Measurements from ENCODE around the gene ZBTB21. TPM values are rescaled to one million over a fixed set of nuclear protein-coding genes. Genes with fewer than 3 reads are reported as not detected.

Gene ZBTB21
- total and polyA plus RNA-seq, 9 donors, result 4.1 to 41.4 (median 21.9) TPM

DNA sequence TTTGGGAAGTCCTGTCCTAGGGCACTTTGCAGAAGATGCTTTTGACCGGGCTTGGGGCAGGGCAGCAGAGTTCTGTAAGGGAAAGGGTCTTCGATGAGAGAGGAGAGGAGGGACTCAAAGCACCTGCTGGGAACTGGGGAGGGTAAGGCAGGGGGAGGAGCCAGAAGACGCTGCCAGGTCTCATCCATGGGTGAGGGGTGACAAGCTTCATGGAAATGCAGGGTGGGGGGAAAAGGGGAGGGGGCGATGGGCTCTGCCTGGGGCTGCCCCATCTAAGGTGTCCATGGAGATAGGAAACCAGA lies 35.5 kb downstream of the ZBTB21 start:
- Histone ChIP-seq H3K27ac (no peak overlapping the region), H3K27me3 (no peaks in the 10 kb centered on the region), H3K4me1 (ENCODE audit: insufficient read depth) (no peaks in the 10 kb centered on the region), H3K4me3 (no peak overlapping the region), H3K9me3 (no peaks in the 10 kb centered on the region), H3K36me3 (no peaks in the 10 kb centered on the region)
- intact Hi-C loops (cut with DNase I), result no loop called here
- 88 to 92% (median 91%) methylated on average over 4 of the region's 4 CpGs for WGBS, 3 donors
- TF ChIP-seq, protein P1, sequence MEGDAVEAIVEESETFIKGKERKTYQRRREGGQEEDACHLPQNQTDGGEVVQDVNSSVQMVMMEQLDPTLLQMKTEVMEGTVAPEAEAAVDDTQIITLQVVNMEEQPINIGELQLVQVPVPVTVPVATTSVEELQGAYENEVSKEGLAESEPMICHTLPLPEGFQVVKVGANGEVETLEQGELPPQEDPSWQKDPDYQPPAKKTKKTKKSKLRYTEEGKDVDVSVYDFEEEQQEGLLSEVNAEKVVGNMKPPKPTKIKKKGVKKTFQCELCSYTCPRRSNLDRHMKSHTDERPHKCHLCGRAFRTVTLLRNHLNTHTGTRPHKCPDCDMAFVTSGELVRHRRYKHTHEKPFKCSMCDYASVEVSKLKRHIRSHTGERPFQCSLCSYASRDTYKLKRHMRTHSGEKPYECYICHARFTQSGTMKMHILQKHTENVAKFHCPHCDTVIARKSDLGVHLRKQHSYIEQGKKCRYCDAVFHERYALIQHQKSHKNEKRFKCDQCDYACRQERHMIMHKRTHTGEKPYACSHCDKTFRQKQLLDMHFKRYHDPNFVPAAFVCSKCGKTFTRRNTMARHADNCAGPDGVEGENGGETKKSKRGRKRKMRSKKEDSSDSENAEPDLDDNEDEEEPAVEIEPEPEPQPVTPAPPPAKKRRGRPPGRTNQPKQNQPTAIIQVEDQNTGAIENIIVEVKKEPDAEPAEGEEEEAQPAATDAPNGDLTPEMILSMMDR (IDR thresholded peaks at IDR 0.05), result no peak
- no peak for DNase-seq

DNA sequence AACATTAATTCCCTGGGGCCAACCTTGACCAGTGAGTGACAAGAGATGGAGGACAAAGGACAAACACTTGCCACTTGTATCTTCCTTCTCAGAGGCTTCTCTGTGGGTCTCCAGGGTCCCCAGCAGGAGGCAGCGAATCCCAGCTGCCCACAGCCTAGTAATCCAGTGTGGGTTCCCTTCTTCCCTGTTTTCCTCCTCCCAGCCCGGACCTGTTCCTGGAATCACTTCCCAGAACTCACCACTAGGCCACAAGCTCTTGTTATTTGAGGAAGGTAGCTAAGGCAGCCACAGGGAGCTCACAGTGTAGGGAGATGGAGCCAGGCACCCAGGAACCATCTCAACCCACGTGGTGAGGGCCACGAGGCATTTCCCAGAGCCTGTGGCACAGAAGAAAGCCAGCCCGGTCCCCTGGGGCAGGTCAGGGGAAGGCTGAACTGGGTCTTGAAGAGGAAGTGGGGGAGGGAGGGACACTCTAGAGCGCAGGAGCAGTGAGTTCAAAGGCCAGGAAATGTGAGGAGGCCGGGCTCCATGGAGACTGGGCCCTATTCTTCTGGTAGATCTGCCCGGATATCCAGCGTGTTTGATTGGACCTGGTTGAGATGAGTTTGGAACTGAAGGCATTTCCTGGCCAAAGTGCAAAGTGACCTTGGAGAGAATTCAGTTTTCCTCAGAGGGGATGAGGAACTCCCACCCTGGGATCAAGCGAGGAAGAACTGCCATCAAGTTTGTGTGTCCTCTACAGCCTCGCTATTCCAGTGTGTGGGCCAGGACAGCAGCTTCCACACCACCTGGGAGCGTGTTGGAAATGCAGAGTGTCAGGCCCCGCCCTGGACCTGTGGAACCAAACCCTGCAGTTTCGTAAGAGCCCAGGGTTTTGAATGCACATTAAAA lies 36.1 kb downstream of the ZBTB21 start:
- TF ChIP-seq POLR2A (IDR thresholded peaks at IDR 0.05) (no peak), EP300 (IDR thresholded peaks at IDR 0.05) (no peak)
- Histone ChIP-seq H3K4me1 (ENCODE audit: insufficient read depth) (no peaks in the 10 kb centered on the region), H3K27ac (no peak overlapping the region), H3K9me3 (no peaks in the 10 kb centered on the region), H3K27me3 (no peaks in the 10 kb centered on the region), H3K4me3 (no peak overlapping the region), H3K36me3 (no peaks in the 10 kb centered on the region)
- 63 to 70% (median 65%) methylated on average over 14 of the region's 14 CpGs for WGBS, 3 donors
- no peak for DNase-seq
- intact Hi-C loops (cut with DNase I), result no loop called here

DNA sequence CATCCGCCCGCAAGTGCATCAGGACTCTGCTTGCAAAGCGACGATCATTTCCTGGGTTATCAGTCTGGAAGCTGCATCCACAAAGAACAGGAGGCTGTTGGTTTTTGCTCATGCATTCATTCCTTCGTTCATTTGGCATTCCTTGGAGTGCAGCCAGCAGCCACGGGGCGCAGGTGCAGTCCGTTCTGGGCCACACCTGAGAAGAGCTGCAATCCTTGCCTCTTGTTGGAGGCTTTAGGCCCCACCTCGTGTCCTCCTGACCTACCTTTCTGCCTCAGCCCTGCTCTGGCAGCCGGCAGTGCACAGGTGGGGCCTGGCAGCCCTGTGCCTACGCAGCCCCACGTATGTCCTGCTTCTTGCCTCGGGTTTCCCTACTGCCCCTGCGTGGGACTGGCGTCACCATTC lies 36.7 kb downstream of the ZBTB21 start:
- Histone ChIP-seq H3K27me3 (no peaks in the 10 kb centered on the region), H3K36me3 (no peaks in the 10 kb centered on the region), H3K4me1 (ENCODE audit: insufficient read depth) (no peaks in the 10 kb centered on the region), H3K9me3 (no peaks in the 10 kb centered on the region), H3K4me3 (no peak overlapping the region), H3K27ac (no peak overlapping the region)
- TF ChIP-seq POLR2A (IDR thresholded peaks at IDR 0.05), result no peak
- no peak for TF ChIP-seq EP300 (IDR thresholded peaks at IDR 0.05)
- TF ChIP-seq, protein P1 (IDR thresholded peaks at IDR 0.05), result no peak
- intact Hi-C loops (cut with DNase I), result no loop called here
- no peak for DNase-seq
- 89 to 95% (median 91%) methylated on average over 15 of the region's 15 CpGs for WGBS, 3 donors

DNA sequence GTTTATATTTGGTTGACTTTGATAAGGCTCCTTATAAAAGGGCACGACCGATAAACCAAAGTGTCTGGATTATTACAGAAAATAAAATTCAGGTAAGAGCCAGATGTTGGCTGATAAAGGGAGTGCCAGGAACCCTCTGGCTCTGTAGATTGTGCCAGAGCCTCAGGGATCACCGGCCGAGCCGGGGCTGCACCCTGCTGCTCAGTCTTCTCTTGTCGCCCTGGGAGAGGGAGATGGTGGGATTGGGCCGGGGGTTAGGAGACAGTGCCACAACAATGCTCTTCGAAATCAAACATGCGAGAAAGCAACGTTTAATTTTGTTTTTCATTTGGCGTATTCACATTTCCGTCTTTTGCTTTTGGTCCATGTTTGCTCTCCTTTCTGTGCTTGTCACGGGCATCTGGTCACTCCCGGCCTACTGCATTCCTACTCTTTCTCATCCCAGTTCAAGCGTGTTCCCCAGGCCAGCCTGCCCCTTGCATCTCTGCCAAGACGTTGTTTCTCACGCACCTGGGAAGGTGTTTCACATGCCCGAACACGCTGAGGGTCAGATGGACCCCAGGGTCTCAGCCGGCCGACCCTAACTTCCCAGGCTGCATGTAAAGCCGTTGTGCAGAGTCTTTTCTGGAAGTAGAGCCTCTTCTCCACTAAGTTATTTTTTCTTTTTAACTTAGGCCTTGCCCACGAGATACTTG lies 37.5 kb downstream of the ZBTB21 start:
- intact Hi-C loops (cut with DNase I), result no loop called here
- no peaks in the 10 kb centered on the region for H3K9me3 ChIP-seq
- WGBS, 3 donors, result 95 to 96% (median 95%) methylated on average over 23 of the region's 23 CpGs
- no peaks in the 10 kb centered on the region for H3K27me3 ChIP-seq
- H3K27ac ChIP-seq, result no peak overlapping the region
- TF ChIP-seq POLR2A (IDR thresholded peaks at IDR 0.05) (no peak), EP300 (IDR thresholded peaks at IDR 0.05) (no peak)
- TF ChIP-seq, protein P1 (IDR thresholded peaks at IDR 0.05), result no peak
- no peaks in the 10 kb centered on the region for H3K36me3 ChIP-seq
- H3K4me3 ChIP-seq, result no peak overlapping the region
- no peaks in the 10 kb centered on the region for H3K4me1 ChIP-seq (ENCODE audit: insufficient read depth)
- DNase-seq, result no peak

DNA sequence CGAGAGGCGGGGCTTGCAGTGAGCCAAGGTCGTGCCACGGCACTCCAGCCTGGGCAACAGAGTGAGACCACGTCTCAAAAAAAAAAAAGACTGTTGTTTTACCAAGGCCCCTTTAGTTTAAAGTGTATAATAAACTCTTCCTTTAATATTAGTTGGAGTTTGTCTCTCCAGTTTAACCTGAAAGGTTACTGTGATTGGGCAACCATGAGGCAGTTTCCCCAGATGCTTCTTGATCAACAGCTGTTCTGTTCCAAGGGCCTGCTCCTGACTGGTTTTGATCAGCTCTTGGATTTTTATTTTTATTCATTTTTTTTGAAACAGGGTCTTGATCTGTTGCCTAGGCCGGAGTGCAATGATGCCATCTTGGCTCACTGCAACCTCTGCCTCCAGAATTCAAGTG lies 38.3 kb downstream of the ZBTB21 start:
- H3K9me3 ChIP-seq, result no peaks in the 10 kb centered on the region
- H3K27me3 ChIP-seq, result no peaks in the 10 kb centered on the region
- no peak overlapping the region for H3K4me3 ChIP-seq
- intact Hi-C loops (cut with DNase I), result no loop called here
- no peaks in the 10 kb centered on the region for H3K36me3 ChIP-seq
- no peak overlapping the region for H3K27ac ChIP-seq
- no peak for DNase-seq
- no peaks in the 10 kb centered on the region for H3K4me1 ChIP-seq (ENCODE audit: insufficient read depth)
- 88 to 94% (median 90%) methylated on average over 6 of the region's 6 CpGs for WGBS, 3 donors
- no peak for TF ChIP-seq EP300 (IDR thresholded peaks at IDR 0.05)
- no peak for TF ChIP-seq POLR2A (IDR thresholded peaks at IDR 0.05)
- TF ChIP-seq, protein P1 (IDR thresholded peaks at IDR 0.05), result no peak
